ENCODE data around the gene FNDC3B. TPM values are rescaled to one million over a fixed set of nuclear protein-coding genes. Genes with fewer than 3 reads are reported as not detected.
A peak's percentile ranks its signal among the peaks of the same experiment; 100 is the strongest.

Gene FNDC3B
- total RNA-seq, 5 donors from 2014 or later (not counting 1 experiment from before 2014, with no cell fraction given) = 18.1 to 46.5 (median 23.5) TPM

DNA sequence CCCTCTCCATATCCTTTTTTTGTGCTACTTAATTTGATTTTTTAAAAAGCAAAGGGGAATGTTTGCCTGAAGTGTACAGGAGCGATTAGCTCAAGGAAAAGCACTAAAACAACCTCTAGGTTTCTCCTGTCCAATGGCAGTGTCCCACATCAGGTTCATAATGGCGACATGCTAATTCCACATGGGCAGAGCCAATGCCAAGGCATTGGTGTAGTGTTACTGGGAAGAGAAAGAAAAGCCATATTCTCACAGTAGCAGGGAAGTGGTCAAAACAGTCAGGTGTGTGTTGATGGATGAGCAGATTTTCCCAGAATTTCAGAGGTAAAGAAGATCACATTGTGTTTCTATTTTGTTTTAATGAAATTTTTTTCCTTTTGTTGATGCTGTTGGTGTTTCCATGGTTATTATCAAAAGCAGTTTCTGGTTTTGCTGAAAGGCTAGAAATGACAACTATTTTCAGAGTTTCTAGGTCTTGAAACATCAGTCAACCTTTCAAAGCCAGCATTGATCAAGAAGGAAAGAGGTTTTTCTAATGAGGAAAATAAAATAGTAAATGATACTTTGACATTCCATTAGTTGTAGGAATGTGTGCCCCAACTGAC lies 65.2 kb downstream of the FNDC3B start:
- H3K4me3 Mint-ChIP-seq = no peak overlapping the region
- H3K9me3 Mint-ChIP-seq = no peaks in the 10 kb centered on the region
- Histone ChIP-seq H3K27ac (ENCODE audit: low read length) (peak overlapping the region; percentile 13), H3K27me3 (replicated peaks in 1 of 2; ENCODE audit: control insufficient read depth in 2 of 2, extremely low read depth in 1 of 2, insufficient read depth in 2 of 2, low read length in 1 of 2) (no peaks in the 10 kb centered on the region), H3K36me3 (ENCODE audit: control insufficient read depth in 2 of 2, extremely low read depth in 1 of 2, insufficient read depth in 1 of 2, low read length in 1 of 2) (no peaks in the 10 kb centered on the region), H3K9me3 (no peaks in the 10 kb centered on the region), H3K4me3 (ENCODE audit: control insufficient read depth in 1 of 2, extremely low read depth in 1 of 2, low read length in 1 of 2) (no peak overlapping the region), H3K4me1 (ENCODE audit: control insufficient read depth in 1 of 2, extremely low read depth in 1 of 2, insufficient read depth in 2 of 2, low read length in 2 of 2) (peaks cover 50 to 69% of the 10 kb centered on the region in 2 experiments)
- 100% methylated on average over 1 of the region's 2 CpGs for WGBS (ENCODE audit: insufficient coverage)
- CTCF ChIA-PET = interaction anchor here (0.7 kb wide), 2 partner anchors 17 to 264 kb away, joined by 3 read pairs; no protein-coding TSS in a partner anchor
- POLR2A ChIA-PET = interaction anchor here in 1 of 2 donors (0.7 kb wide), 1 partner anchor 11 kb away, joined by 7 read pairs; no protein-coding TSS in a partner anchor
- no peaks in the 10 kb centered on the region for H3K36me3 Mint-ChIP-seq
- H3K4me1 Mint-ChIP-seq = peaks cover 87 to 93% (median 91%) of the 10 kb centered on the region in 3 donors
- ATAC-seq (replicated peaks in 1 of 4) (no peak), DNase-seq (no peak)
- peaks cover 0 to 2% of the 10 kb centered on the region in 2 donors for H3K27me3 Mint-ChIP-seq
- peak overlapping the region; percentile 87 to 89 for H3K27ac Mint-ChIP-seq

DNA sequence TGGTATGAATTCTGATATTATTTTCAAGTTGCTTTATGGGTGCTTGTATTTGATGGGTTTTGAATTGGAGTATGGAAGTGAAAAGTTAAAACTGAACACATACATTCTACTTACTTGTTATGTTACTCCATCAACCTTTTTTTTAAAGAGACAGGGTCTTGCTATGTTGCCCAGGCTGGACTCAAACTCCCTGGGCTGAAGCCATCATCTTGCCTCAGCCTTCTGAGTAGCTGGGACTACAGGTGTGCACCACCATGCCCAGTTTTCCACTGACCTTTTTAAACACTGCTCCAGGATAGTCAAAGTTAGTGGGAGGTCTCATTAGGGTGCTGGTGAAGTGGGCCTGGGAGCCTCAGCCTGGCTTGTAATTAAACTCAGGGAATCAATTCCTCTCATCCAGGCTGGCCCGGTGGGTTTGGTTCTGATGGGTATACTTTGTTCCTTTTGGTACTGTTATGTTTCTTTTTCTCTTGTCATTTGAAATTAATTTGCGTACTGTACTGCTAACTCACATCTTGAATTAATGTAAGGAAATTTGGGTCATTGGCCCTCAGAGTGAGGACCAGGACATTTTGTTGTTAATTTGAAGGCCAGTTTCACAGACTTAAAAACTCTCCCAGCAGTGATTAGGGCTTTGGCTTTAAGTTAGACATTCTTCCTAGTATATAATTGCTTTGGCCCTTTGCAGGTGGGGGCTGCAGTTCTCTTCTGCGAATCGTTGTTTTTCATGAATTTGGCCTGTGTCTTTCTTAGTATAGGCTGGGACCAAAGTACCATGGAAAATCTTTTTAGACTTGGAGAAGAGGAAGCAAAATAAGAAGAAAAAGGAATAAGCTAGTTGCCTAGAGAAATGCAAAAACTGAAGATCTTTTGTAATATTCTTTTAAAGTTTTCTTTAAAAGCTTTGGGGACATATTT lies 66.9 kb downstream of the FNDC3B start:
- ChIA-PET POLR2A (interaction anchor here in 1 of 2 donors (0.6 to 0.8 kb wide), 3 partner anchors 61 to 729 kb away, joined by 3 to 15 read pairs (median 3); no protein-coding TSS in a partner anchor), CTCF (interaction anchor here (0.6 to 2.0 kb wide), 6 partner anchors 17 to 71 kb away, joined by 3 to 12 read pairs (median 5); no protein-coding TSS in a partner anchor)
- no peak for ATAC-seq (replicated peaks in 1 of 4)
- peaks cover 88 to 92% (median 88%) of the 10 kb centered on the region in 3 donors for H3K4me1 Mint-ChIP-seq
- no peaks in the 10 kb centered on the region for H3K9me3 ChIP-seq
- no peaks in the 10 kb centered on the region for H3K36me3 Mint-ChIP-seq
- H3K36me3 ChIP-seq (ENCODE audit: control insufficient read depth in 2 of 2, extremely low read depth in 1 of 2, insufficient read depth in 1 of 2, low read length in 1 of 2) = no peaks in the 10 kb centered on the region
- peak overlapping the region; percentile 81 for H3K27ac ChIP-seq (ENCODE audit: low read length)
- no CpG with 5 or more reads among the region's 4 CpGs for WGBS (ENCODE audit: insufficient coverage)
- H3K27ac Mint-ChIP-seq = peak overlapping the region; percentile 88 to 93
- peaks cover 54 to 62% of the 10 kb centered on the region in 2 experiments for H3K4me1 ChIP-seq (ENCODE audit: control insufficient read depth in 1 of 2, extremely low read depth in 1 of 2, insufficient read depth in 2 of 2, low read length in 2 of 2)
- H3K4me3 ChIP-seq (ENCODE audit: control insufficient read depth in 1 of 2, extremely low read depth in 1 of 2, low read length in 1 of 2) = no peak overlapping the region
- no peaks in the 10 kb centered on the region for H3K9me3 Mint-ChIP-seq
- no peaks in the 10 kb centered on the region for H3K27me3 ChIP-seq (replicated peaks in 1 of 2; ENCODE audit: control insufficient read depth in 2 of 2, extremely low read depth in 1 of 2, insufficient read depth in 2 of 2, low read length in 1 of 2)
- H3K27me3 Mint-ChIP-seq = peaks cover 0 to 2% of the 10 kb centered on the region in 2 donors
- no peak for DNase-seq
- peak overlapping the region in 2 of 3 donors; percentile 72 to 78 for H3K4me3 Mint-ChIP-seq

DNA sequence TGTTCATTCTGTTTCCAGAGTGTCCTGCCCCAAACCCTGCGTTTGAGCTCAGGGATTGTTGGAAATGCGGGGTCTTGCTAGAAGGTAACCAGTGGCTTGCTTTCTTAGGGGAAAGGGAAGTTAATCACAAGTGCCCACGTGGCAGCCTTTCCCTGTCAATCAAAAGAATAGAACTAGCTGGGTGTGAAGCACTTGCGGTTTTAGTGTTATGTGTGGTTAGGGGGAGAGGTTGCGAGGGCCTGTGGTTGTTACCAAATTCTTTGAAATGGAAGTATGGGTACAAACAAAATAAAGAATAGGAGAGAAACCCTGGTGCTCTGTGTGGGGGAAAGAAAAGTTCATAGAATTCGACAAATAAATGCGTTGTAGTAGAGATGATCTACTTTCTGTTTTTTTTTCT lies 67.6 kb downstream of the FNDC3B start:
- peak overlapping the region; percentile 81 for H3K27ac ChIP-seq (ENCODE audit: low read length)
- peak; percentile 61 to 83 (median 78) for ATAC-seq (replicated peaks in 1 of 4)
- Mint-ChIP-seq H3K9me3 (no peaks in the 10 kb centered on the region), H3K27ac (peak overlapping the region; percentile 88 to 93), H3K4me1 (peaks cover 81 to 88% (median 83%) of the 10 kb centered on the region in 3 donors), H3K36me3 (no peaks in the 10 kb centered on the region), H3K4me3 (peak overlapping the region; percentile 71 to 78 (median 72)), H3K27me3 (peaks cover 0 to 2% of the 10 kb centered on the region in 2 donors)
- H3K36me3 ChIP-seq (ENCODE audit: control insufficient read depth in 2 of 2, extremely low read depth in 1 of 2, insufficient read depth in 1 of 2, low read length in 1 of 2) = no peaks in the 10 kb centered on the region
- H3K4me1 ChIP-seq (ENCODE audit: control insufficient read depth in 1 of 2, extremely low read depth in 1 of 2, insufficient read depth in 2 of 2, low read length in 2 of 2) = peaks cover 54 to 55% of the 10 kb centered on the region in 2 experiments
- DNase-seq = peak; percentile 33 to 87 (median 61)
- peak overlapping the region; percentile 29 for H3K4me3 ChIP-seq (ENCODE audit: control insufficient read depth in 1 of 2, extremely low read depth in 1 of 2, low read length in 1 of 2)
- WGBS (ENCODE audit: insufficient coverage) = 0% methylated on average over 5 of the region's 7 CpGs
- no peaks in the 10 kb centered on the region for H3K27me3 ChIP-seq (replicated peaks in 1 of 2; ENCODE audit: control insufficient read depth in 2 of 2, extremely low read depth in 1 of 2, insufficient read depth in 2 of 2, low read length in 1 of 2)
- ChIA-PET POLR2A (interaction anchor here in 1 of 2 donors (0.8 kb wide), 1 partner anchor 62 kb away, joined by 3 read pairs; no protein-coding TSS in a partner anchor), CTCF (interaction anchor here in 1 of 2 donors (0.8 to 2.0 kb wide), 4 partner anchors 26 to 71 kb away, joined by 3 to 12 read pairs (median 6); no protein-coding TSS in a partner anchor)
- H3K9me3 ChIP-seq = no peaks in the 10 kb centered on the region

DNA sequence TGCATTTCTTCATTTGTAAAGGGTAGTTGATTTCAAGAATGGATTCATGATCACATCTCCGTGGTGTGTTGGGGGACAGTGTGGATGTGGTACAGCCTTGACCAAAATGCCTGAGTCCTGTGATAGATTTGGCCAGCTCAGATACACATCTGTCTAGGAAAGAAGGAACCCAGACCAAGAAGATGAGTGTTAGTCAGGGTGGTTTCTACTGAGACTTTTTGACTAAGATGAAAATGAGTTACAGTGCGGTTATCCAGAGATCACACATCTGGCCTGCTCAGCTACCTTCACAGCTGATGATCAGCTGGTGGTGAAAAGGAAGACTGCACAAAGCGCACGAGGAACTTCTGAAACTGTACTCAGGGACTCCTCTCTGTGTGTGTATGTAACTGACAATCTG lies 68.0 kb downstream of the FNDC3B start:
- Mint-ChIP-seq H3K27me3 (peaks cover 0 to 2% of the 10 kb centered on the region in 2 donors), H3K9me3 (no peaks in the 10 kb centered on the region), H3K27ac (peak overlapping the region; percentile 88 to 93), H3K4me1 (peaks cover 77 to 84% (median 78%) of the 10 kb centered on the region in 3 donors), H3K36me3 (no peaks in the 10 kb centered on the region), H3K4me3 (peak overlapping the region; percentile 71 to 78 (median 72))
- Histone ChIP-seq H3K27ac (ENCODE audit: low read length) (peak overlapping the region; percentile 81), H3K27me3 (replicated peaks in 1 of 2; ENCODE audit: control insufficient read depth in 2 of 2, extremely low read depth in 1 of 2, insufficient read depth in 2 of 2, low read length in 1 of 2) (no peaks in the 10 kb centered on the region), H3K4me1 (ENCODE audit: control insufficient read depth in 1 of 2, extremely low read depth in 1 of 2, insufficient read depth in 2 of 2, low read length in 2 of 2) (peaks cover 50 to 51% of the 10 kb centered on the region in 2 experiments), H3K9me3 (no peaks in the 10 kb centered on the region), H3K36me3 (ENCODE audit: control insufficient read depth in 2 of 2, extremely low read depth in 1 of 2, insufficient read depth in 1 of 2, low read length in 1 of 2) (no peaks in the 10 kb centered on the region), H3K4me3 (ENCODE audit: control insufficient read depth in 1 of 2, extremely low read depth in 1 of 2, low read length in 1 of 2) (peak overlapping the region; percentile 29)
- ATAC-seq (replicated peaks in 1 of 4) (peak; percentile 56 to 72 (median 70)), DNase-seq (peak; percentile 17 to 82 (median 48))
- ChIA-PET CTCF (interaction anchor here (0.8 to 2.0 kb wide), 5 partner anchors 25 to 72 kb away, joined by 3 to 12 read pairs (median 4); no protein-coding TSS in a partner anchor), POLR2A (interaction anchor here in 1 of 2 donors (0.6 kb wide), 1 partner anchor 22 kb away, joined by 3 read pairs; no protein-coding TSS in a partner anchor)
- WGBS (ENCODE audit: insufficient coverage) = 0% methylated on average over 3 of the region's 4 CpGs

DNA sequence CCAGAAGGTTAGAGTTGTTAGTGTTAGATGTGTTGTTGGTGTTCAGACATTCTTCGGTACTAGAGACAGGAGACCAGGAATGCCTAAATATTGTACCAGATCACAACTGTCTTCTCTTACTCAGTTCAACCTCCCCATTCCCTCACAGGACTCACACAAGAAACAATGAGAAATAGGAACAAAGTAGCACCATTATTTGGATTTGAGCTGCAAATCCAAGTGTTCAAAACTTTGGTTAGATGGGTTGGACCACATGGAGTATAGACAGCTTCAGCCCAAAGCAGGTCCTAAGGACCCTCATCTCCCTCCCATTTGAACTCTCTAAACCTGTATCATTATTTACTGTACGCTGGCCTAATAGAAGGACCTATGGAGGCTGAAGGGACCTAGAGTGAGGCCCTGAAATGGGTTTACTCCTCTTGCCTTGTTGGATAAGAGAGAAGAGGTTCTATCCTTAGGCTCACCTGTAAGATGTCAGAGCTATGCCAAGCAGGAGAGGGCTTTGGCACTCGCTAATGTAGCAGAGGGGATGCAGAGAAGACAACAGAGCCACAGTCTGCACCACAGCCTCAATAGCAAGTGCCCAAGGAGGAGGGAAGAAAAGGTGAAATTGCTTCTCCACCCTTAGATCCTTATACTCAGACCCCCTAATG lies 70.9 kb downstream of the FNDC3B start:
- no CpG with 5 or more reads among the region's 3 CpGs for WGBS (ENCODE audit: insufficient coverage)
- no peak for DNase-seq
- Histone ChIP-seq H3K36me3 (ENCODE audit: control insufficient read depth in 2 of 2, extremely low read depth in 1 of 2, insufficient read depth in 1 of 2, low read length in 1 of 2) (no peaks in the 10 kb centered on the region), H3K9me3 (no peaks in the 10 kb centered on the region), H3K27me3 (replicated peaks in 1 of 2; ENCODE audit: control insufficient read depth in 2 of 2, extremely low read depth in 1 of 2, insufficient read depth in 2 of 2, low read length in 1 of 2) (no peaks in the 10 kb centered on the region), H3K27ac (ENCODE audit: low read length) (no peak overlapping the region), H3K4me1 (ENCODE audit: control insufficient read depth in 1 of 2, extremely low read depth in 1 of 2, insufficient read depth in 2 of 2, low read length in 2 of 2) (peaks cover 28 to 42% of the 10 kb centered on the region in 2 experiments), H3K4me3 (ENCODE audit: control insufficient read depth in 1 of 2, extremely low read depth in 1 of 2, low read length in 1 of 2) (no peak overlapping the region)
- ChIA-PET CTCF (interaction anchor here in 1 of 2 donors (0.7 kb wide), 1 partner anchor 14 kb away, joined by 10 read pairs; no protein-coding TSS in a partner anchor), POLR2A (interaction anchor here in 1 of 2 donors (0.6 kb wide), 1 partner anchor 9 kb away, joined by 4 read pairs; no protein-coding TSS in a partner anchor)
- Mint-ChIP-seq H3K4me3 (peak overlapping the region in 1 of 3 donors; percentile 31), H3K27me3 (peaks cover 0 to 2% of the 10 kb centered on the region in 2 donors), H3K9me3 (no peaks in the 10 kb centered on the region), H3K27ac (peak overlapping the region in 1 of 2 donors; percentile 35), H3K4me1 (peaks cover 55 to 65% (median 65%) of the 10 kb centered on the region in 3 donors), H3K36me3 (peaks cover 20% of the 10 kb centered on the region)
- no peak for ATAC-seq (replicated peaks in 1 of 4)

Measured in T-cell (primary cell).